Brain microvascular endothelial cell (primary cell): Measurements from ENCODE around the gene INAFM1.

ENCODE experiments used
- DNase-seq: peaks from one replicate; pipeline ENCODE4 v3.0.0-alpha.2; 2020
- H3K27ac ChIP-seq: fragments of 250-450 bp; sonication (Bioruptor Pico); 2 replicates; pipeline ENCODE4 v1.5.1; 2020; ENCODE audit warnings: mild to moderate bottlenecking, moderate library complexity
- H3K27me3 ChIP-seq: fragments of 250-450 bp; sonication (Bioruptor Pico); replicated peaks from 2 replicates; pipeline ENCODE4 v1.5.1; 2020; ENCODE audit warnings: mild to moderate bottlenecking
- H3K36me3 ChIP-seq: fragments of 250-450 bp; sonication (Bioruptor Pico); replicated peaks from 2 replicates; pipeline ENCODE4 v1.5.1; 2020; ENCODE audit warnings: mild to moderate bottlenecking
- H3K4me3 ChIP-seq: 2 replicates; pipeline ENCODE4 v1.5.1; 2011; ENCODE audit warnings: low read depth, mild to moderate bottlenecking, control low read depth, low read length, moderate library complexity
- in situ Hi-C: cut with HindIII; loops from 2 replicates; pipeline ENCODE4 v1.10.0; 2017; ENCODE audit warnings: low sequenced_read_pairs, low pct_ligation_motif_present
- TF ChIP-seq, protein P1 (sequence below): IDR thresholded peaks from 2 replicates; pipeline ENCODE4 v1.5.1; 2011; ENCODE audit warnings: low read depth, mild to moderate bottlenecking, moderate library complexity, low read length, control low read depth, inconsistent platforms; ENCODE audit errors: missing control alignments

The INAFM1 gene

DNA sequence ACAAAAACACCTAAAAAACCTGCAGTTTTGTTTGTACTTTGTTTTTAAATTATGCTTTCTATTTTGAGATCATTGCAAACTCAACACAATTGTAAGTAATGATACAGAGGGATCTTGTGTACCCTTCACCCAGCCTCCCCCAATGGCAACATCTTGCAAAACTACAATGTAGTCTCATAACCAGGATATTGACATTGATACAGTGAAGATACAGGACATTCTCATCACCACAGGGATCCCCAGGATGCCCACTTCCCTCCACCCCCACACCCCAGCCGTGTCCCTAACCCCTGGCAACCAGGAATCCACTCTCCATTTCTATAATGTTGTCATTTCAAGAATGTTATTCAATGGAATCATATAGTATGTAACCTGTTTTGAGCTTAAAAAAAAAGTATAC lies 46.9 kb downstream of the INAFM1 start:
- no peaks in the 10 kb centered on the region for H3K36me3 ChIP-seq
- TF ChIP-seq, protein P1, sequence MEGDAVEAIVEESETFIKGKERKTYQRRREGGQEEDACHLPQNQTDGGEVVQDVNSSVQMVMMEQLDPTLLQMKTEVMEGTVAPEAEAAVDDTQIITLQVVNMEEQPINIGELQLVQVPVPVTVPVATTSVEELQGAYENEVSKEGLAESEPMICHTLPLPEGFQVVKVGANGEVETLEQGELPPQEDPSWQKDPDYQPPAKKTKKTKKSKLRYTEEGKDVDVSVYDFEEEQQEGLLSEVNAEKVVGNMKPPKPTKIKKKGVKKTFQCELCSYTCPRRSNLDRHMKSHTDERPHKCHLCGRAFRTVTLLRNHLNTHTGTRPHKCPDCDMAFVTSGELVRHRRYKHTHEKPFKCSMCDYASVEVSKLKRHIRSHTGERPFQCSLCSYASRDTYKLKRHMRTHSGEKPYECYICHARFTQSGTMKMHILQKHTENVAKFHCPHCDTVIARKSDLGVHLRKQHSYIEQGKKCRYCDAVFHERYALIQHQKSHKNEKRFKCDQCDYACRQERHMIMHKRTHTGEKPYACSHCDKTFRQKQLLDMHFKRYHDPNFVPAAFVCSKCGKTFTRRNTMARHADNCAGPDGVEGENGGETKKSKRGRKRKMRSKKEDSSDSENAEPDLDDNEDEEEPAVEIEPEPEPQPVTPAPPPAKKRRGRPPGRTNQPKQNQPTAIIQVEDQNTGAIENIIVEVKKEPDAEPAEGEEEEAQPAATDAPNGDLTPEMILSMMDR, result no peak
- no peaks in the 10 kb centered on the region for H3K27me3 ChIP-seq
- no peak overlapping the region for H3K4me3 ChIP-seq
- in situ Hi-C loops, result no loop called here
- H3K27ac ChIP-seq, result no peak overlapping the region
- no peak for DNase-seq

GRCh38 chr19:47322058-47322457 lies 47.4 kb downstream of the INAFM1 start:
- no peak overlapping the region for H3K4me3 ChIP-seq
- DNase-seq, result no peak
- TF ChIP-seq, protein P1, result no peak
- H3K36me3 ChIP-seq, result no peaks in the 10 kb centered on the region
- in situ Hi-C loops, result no loop called here
- no peaks in the 10 kb centered on the region for H3K27me3 ChIP-seq
- H3K27ac ChIP-seq, result no peak overlapping the region

GRCh38 chr19:47323409-47323808 lies 48.7 kb downstream of the INAFM1 start:
- DNase-seq, result no peak
- Histone ChIP-seq H3K4me3 (no peak overlapping the region), H3K27ac (no peak overlapping the region), H3K36me3 (no peaks in the 10 kb centered on the region), H3K27me3 (no peaks in the 10 kb centered on the region)
- in situ Hi-C loops, result no loop called here
- TF ChIP-seq, protein P1, result no peak

- H3K27ac ChIP-seq, result no peak overlapping the region
Measured at GRCh38 chr19:47323872-47324271, 49.2 kb downstream of the INAFM1 start.

GRCh38 chr19:47324502-47324901 lies 49.8 kb downstream of the INAFM1 start:
- no peak overlapping the region for H3K27ac ChIP-seq

More at GRCh38 chr19:47323872-47324271, 49.2 kb downstream of the INAFM1 start:
- Histone ChIP-seq H3K4me3 (no peak overlapping the region), H3K36me3 (no peaks in the 10 kb centered on the region), H3K27me3 (no peaks in the 10 kb centered on the region)
- TF ChIP-seq, protein P1, result no peak
- DNase-seq, result no peak
- in situ Hi-C loops, result no loop called here

More at GRCh38 chr19:47324502-47324901, 49.8 kb downstream of the INAFM1 start:
- TF ChIP-seq, protein P1, result no peak
- Histone ChIP-seq H3K27me3 (no peaks in the 10 kb centered on the region), H3K36me3 (no peaks in the 10 kb centered on the region), H3K4me3 (no peak overlapping the region)
- in situ Hi-C loops, result no loop called here
- DNase-seq, result no peak
